Dermis microvascular lymphatic vessel endothelial cell (primary cell): ENCODE data around the gene IRF6. TPM values are rescaled to one million over a fixed set of nuclear protein-coding genes. Genes with fewer than 3 reads are reported as not detected.

Experiments
- DNase-seq, 2 donors: peaks; one replicate each; pipeline versions ENCODE4 v3.0.0 to v3.0.0-alpha.2; 2010; ENCODE audit warnings: low read depth in 2 of 2
- total RNA-seq: library from RNA; depleted of rRNA; stranded (reverse); fragments of >200 nt; gene quantifications from 2 replicates; pipeline ENCODE4 v1.2.1, GENCODE V29; 2014

The IRF6 gene
- total RNA-seq, 1 donor from 2014 or later = 2.6 TPM

DNA sequence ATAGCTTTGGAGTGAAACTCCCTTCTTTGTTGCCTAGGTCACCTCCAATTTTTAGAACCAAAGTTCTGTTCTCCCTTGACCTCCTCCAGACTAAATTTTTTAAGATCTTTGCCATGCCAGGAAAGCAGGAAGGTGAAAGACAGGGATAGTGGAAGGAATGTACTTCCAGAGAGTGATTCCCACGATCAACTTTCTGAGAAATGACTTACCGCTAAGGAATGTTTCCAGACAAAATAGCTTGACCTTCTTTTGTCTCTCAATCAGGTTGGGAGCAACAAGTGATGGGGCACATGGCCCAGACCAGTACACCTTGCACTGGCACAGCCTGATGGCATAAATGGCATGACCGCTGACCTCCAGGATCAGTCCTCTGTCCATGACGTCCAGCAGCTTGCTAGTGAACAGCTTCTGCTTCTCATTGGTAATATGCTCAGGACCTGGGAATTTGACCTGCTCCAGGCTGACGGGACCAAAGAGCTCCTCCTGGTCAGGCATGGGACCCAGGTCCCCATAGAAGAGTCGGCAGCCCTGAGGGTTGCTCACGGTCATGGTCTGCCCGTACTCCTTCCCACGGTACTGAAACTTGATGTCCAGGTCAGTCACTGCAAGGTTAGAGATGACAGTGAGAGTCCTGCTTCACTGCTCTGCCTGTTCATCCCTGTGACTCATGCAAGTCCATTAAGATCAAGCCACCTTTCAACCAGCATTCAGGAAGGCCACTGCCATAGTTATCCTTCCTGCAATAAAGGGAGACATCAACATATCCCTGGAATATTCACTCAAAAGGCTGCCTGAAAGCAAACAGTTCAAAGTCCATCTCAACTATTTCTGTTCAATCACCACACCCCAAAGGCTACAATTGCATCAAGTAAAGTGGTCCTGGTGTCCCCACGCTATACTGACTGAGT is 15.4 kb downstream of the IRF6 start:
- peak in 1 of 2 donors; percentile 19 for DNase-seq

DNA sequence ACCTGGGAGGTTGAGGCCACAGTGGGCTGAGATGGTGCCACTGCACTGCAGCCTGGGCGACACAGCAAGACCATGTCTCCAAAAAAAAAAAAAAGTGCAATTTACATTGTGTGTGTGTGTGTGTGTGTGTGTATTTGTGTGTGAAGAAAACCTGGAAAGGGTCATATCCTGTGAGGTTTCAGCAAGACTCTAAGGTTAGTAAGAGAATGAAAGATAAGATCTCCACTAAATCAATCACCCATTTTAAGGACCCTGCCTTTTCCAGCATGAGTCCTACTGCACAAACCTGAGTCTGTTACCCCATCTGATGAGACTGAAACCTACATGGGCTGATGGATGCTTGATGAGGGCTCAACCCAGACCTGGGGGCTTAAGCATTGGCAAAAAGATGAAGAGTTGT is 16.7 kb downstream of the IRF6 start:
- no peak for DNase-seq

DNA sequence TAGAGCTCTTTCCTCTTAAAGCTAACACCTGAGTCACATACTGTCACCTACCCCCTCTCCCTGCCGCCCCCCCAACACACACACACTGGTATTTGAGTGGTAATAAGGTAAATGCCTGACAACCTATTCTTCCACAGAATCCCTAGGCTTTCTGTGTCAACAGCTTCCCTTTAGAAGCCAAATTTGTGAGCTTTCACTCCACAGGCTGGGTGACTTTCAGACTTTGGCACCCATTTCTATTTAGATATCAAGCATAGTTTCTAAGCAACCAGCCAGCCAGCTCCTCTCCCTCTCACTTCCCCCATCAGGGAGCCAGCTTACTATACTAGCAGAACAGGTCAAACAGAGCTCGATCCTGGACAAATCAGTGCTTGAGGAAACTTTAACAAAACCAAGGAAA is 18.4 kb downstream of the IRF6 start:
- no peak for DNase-seq

DNA sequence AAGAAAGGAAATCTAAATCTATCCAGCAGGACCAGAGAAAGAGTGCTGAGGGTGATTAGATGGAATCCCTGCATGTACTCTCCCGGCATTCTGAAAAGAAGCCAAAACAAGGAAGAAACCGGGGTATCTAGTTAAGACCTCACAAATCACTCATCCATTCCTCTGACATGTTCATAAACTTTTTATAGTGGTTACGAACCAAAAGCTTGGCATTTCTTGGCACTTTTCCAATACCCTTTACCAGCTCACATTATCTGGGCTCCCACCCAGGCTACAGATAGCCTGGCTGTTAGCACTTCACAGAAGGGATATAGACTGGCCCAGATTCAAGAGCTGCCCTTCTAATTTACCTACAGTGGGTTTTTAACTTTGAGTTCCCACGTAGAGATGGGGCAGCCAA is 19.8 kb downstream of the IRF6 start:
- no peak for DNase-seq

DNA sequence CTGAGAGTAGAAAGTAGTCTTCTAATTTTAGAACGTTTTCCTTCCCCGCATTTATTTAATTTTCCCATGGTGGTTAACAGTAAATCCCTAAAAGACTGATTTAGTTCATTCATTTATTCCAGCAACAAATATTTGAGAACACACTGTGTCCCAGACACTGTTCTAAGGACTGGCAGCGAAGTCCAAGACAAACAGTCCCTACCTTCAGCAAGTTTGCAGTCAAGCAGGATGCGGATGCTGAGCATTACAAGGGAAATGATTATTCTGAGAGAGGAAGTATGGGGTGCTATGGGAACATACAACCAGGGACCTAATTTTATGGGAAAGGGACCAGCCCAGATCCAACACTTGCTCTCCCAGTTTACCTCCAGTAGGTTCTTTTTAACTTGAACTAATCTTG is 20.4 kb downstream of the IRF6 start:
- DNase-seq = no peak

DNA sequence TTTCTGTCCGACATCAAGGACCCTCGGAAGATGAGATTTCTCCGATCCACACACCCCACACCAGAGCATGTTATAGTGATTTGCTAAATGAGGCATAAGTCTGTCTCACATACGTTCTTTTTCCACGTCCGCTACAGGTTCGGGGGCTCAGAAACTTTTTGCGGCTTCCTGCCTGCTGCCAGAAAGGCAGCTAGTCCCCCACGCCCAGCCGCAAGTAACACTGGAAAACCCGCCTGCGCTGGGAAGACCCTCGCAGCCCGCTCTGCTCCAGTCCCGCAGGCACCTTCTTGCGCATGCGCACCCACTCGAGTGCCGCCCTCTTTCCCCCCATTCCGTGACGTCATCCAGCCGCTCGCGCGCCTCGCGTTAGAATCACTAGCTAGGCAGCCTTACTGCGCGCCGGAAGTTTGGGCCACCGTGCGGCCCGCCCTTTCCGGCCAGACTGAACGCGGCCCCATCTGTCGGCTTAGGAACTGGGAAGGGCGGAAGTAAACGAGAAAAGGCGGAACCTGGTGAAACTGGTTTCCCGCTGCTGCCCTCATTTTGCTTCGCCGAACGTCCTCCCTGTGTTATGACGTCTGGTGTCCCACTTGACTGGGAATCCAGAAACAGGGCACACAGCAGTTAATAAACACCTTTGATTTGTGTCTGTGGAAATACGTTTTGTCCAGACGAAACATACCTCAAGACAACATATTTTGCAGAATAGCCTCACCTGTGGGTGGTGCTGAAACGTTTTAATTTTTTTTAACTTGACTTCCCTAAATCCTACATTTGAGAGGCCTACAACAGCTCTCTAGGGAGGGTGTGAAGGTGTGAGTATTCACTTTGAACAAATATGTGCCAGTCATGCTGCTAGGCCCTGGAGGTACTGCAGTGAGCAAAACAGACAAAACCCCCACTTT is 21.4 kb downstream of the IRF6 start, which contains the start of gene C1orf74:
Gene C1orf74, minus strand, starts transcription at position 295 of the 905 bp plus-strand sequence. CDS start 925 bp downstream, outside the sequence.
- DNase-seq = peak; percentile 94 to 97

DNA sequence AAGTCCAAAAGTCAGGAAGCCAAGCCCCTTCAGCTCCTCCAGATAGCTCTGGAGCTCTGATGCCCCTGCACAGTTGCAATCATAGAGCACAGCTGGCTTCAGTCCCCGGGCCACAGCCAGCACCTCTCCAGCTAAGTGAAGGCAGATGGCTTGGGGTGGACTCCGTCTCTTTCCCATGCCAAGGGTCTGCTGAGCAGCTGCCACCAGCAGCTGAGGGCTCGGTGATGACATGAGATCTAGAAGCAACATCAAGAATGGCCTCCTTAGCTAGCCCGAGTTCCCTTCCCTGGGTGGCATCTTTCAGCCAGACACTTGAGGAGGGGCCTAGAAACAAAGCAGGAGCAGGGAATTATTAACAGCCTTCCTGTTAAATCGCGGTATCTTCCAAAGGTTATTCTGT is 22.6 kb downstream of the IRF6 start:
- DNase-seq = no peak

DNA sequence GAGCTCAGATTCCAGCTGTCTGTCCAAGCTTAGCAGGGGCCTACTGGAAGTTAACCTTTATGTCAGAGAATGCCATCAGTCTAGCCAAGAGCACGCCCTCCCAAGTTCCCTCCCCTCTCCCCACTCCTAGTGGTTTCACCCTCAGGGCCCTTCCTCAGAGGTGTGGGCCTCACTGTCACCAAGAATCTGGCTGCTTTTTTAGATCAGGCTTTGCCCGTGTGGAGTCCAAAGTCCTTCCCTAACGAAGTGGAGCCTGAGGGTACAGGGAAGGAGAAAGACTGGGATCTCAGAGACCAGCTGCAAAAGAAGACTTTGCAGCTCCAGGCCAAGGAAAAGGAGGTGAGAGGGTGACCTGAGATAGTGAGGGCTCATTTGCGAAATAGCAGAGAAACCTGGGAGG is 25.7 kb downstream of the IRF6 start:
- DNase-seq = no peak

DNA sequence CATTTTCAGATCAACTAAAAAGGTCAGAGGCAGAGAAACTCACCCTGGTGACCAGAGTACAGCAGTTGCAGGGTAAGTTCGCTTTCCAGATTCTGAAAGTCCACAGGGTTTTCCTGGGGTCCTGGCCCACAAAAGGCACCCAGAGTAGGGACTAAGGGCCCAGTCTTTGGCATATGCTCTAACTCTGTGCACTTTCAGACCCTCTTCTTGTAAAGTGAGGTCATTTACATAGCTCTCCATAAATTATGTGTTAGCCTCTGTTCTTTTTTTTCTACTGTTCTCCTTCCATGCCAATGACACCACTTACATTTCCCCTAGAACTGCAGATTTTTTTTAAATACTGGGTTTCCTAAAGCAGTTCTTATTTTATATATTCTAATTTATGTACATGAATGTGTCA is 27.8 kb downstream of the IRF6 start:
- DNase-seq = no peak

DNA sequence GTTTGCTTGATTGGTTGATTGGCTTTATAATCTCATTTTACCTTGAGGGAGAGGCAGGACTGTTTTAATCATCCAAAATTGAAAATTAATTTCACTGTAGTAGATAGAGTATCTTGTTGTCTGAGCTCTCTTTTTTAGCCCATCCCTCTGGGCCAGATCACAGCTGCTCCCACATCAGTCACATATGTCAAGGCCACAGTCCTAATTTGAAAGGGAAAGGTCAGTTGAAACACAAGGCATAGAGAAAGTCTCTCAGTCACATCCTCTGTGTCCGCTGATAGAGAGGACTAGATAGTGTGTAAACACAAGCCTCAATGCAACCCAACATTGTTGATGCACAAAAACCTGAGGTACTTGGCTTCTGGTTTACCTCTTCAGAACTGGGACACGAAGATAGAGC is 28.4 kb downstream of the IRF6 start:
- DNase-seq = no peak

DNA sequence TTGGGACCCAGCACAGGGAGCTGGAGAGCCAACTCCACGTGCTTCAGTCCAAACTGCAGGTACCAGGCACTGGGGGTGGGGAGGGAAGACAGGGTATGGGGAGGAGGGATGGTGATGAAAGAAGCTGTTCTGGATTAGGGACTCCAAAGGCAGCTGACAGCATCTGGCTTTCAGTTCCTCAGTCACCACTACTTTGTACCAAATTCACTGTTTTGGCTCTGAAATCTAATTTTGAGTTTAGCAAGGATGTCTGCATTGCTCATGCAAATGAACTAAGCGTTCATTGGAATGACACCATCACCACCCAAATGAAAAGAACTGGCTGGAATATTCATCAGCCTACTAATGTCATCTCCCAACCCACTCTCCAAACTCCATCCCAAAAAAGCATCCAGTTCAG is 30.3 kb downstream of the IRF6 start:
- no peak for DNase-seq

DNA sequence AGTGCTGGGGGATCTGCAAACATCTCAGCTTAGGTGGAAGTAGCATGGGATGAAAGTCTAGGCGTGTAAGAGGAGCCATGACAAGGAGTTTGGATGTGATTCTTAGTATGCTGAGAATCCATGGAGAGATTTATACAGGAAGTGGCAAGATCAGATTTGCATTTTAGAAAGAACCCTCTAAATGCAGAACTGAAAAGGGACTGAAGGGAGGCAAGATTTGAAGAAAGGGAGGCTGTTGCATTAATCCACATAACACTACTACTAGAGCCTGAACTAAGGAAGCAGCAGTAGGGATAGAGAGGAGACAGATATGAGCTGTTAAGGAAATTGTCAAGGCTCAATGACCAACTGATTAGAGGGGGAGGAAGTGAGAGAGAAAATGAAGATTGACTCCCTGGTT is 31.4 kb downstream of the IRF6 start:
- no peak for DNase-seq

DNA sequence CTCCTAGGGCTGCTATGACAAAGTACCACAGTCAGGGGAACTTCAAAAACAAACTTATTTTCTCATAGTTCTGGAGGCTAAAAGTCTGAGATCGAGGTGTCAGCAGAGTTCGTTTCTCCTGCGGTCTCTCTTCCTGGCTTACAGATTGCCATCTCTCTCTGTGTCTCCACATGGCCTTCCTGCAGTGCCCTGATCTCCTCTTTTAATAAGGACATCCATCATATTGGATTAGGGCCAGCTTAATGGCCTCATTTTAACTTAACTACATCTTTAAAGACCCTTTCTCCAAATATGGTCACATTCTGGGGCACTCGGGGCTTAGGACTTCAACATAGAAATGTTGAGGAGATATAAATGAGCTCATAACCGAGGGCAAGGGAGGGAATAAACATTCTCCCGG is 33.8 kb downstream of the IRF6 start:
- DNase-seq = no peak

DNA sequence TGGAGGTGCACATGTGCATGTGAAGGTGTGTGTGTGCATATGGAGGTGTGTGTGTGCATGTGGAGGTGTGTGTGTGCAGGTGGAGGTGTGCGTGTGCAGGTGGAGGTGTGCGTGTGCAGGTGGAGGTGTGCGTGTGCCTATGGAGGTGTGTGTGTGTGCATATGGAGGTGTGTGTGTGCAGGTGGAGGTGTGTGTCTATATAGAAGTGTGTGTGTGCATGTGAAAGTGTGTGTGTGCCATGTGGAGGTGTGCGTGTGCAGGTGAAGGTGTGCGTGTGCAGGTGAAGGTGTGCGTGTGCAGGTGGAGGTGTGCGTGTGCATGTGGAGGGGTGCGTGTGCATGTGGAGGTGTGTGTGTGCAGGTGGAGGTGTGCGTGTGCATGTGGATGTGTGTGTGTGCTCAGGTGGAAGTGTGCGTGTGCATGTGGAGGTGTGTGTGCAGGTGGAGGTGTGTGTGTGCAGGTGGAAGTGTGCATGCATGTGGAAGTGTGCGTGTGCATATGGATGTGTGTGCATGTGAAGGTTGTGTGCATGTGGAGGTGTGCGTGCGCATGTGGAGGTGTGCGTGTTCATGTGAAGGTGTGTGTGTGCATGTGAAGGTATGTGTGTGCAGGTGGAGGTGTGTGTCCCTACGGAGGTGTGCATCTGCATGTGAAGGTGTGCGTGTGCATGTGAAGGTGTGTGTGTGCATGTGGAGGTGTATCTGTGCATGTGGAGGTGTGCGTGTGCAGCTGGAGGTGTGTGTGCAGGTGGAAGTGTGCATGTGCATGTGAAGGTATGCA is 35.1 kb downstream of the IRF6 start:
- DNase-seq = no peak

DNA sequence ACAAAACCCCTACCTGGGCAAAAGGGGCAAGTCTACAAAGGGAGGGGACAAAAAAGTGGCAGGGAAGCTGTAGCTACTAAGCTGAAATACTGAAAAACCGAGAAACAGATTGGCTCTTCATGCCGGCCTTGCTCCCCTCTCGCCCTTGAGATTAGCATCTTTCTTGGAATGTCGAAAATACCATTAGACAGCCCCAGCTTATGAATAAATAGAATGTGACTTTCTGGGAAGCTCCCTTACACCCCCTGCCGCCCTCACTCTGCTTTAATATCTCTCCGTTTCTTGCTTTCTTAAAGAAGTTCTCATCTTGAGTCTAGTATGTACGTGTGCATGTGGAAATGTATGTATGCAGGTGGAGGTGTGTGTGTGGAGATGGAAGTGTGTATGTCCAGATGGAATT is 36.0 kb downstream of the IRF6 start:
- DNase-seq = no peak

DNA sequence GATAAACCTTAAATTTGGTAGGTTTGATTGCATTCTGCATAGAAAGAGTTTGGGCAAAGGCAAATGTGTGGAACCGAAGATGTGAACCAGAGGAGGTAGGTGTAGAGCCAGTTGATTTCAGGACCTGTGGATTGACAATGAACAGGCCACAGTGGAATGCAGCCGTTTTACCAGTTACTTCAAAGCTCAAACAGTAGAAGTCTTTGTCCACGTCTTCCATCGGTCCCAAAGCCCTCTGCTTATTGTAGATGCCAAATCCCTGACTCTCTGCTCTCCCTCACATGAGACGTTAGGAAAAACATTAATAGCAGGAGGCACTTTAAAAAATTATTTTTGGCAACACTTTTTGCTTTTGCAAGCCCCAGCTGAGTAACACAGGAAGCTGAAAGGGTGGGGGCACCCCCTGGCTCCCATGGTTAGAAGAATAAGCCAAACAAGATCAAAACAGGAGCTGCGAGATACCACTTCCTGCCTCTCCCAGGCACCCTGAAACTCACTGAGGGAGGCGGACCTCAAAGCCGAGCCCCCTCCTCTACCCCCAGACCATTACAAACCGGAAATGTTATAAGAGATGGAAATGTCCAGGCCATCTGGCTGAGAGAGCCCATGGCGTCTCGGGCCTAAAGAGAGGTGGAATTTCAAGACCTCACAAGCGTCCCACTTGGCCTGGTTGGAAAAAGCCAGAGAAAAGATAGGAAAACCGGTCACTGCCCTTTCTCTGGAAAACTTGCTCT is 36.6 kb downstream of the IRF6 start:
- peak; percentile 67 to 94 for DNase-seq

DNA sequence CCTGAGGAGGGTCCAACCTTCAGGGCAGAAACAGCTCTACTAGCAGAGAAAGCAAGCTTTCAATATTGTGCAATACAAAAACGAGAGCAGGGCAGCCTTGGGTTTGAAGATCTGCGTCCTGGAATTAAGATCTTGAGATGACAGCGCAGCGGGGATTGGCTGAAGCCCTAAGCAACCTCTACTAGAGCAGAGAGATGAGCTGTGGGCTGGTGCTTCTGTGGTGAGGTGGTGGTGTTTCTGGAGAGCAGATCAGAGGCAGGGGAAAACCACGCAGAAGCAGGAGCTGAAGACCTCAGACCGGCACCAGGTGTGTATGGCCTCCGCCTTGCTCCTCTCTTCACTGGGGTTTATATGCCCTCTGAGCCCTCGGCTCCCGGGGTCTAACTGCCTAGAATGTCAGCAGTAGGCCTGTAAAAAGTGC is 37.6 kb downstream of the IRF6 start:
- no peak for DNase-seq

DNA sequence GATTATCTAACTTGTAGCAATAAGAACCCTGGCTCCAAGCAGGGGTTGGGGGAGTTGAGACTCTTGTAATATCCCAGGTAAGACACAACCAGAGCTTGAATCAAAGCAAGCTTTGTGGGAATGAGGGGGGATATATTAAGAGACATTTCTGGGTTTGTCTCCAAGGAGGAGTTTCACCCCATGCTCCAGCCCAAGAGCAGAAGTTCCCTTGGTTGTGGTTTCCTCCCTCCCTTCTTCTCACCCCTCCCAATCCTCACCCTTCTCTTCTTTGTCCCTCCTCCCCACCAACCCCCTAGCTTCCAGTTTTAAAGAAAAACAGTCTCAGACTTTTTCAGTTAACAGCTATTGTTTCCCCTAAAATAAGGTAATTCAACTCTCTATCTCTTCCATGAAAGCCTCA is 38.2 kb downstream of the IRF6 start:
- DNase-seq = no peak

DNA sequence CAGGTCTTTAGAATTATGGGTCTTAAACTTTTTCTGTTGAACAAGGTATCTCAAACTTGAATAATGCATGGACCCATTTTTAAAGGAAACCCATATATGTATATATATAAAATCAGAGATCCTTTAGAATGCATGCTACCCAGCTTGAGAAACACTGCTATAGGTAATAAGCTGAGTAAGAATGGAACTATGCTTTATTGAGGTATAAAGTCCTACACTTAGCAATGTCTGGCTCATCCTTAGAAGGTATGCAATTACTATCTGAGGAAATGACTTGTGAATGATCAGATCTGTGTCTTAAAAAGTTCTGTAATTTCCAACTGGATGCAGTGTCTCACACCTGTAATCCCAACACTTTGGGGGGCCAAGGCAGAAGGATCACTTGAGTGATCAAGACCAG is 38.8 kb downstream of the IRF6 start:
- DNase-seq = no peak

DNA sequence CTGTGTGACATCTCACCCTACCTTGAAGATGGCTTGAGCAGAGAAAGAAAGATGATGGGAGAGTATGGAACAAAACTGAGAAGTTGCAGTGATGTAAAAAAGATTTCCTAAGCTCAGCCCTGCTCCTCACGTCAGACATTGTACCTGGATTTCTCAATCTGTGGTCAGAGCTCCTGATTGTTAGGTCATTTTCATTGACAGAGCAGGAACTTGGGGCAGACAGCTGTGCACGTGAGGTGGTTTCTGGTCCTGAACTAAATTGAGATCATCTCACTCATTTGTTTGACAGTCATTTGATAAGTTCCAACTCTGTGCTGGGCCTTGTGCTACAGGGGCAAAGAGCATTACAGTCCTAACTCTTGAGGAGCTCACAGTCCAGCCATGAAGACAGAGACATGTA is 39.9 kb downstream of the IRF6 start:
- no peak for DNase-seq
